ENCODE results near the gene MBOAT1.

The MBOAT1 gene

GRCh38 chr6:20128018-20128417 lies 84.3 kb downstream of the MBOAT1 start:
- H3K4me3 ChIP-seq (ENCODE audit: low read depth in 1 of 2, low read length in 2 of 2): no peak overlapping the region
- peaks cover 13 to 25% of the 10 kb centered on the region in 2 donors for H3K36me3 ChIP-seq (ENCODE audit: control insufficient read depth in 1 of 2, insufficient read depth in 2 of 2, low read length in 2 of 2)
- H3K4me1 ChIP-seq (ENCODE audit: control insufficient read depth in 1 of 2, insufficient read depth in 2 of 2, low read length in 2 of 2): peaks cover 6 to 19% of the 10 kb centered on the region in 2 donors
- no peaks in the 10 kb centered on the region for H3K9me3 ChIP-seq (ENCODE audit: control insufficient read depth in 1 of 2, low read length in 2 of 2)
- H3K27me3 ChIP-seq (ENCODE audit: control insufficient read depth in 1 of 2, insufficient read depth in 2 of 2, low read length in 2 of 2): no peaks in the 10 kb centered on the region
- no peak overlapping the region for H3K9ac ChIP-seq (ENCODE audit: low read depth in 1 of 2, low read length in 2 of 2)
- no peak overlapping the region for H3K27ac ChIP-seq (ENCODE audit: low read depth, low read length)

- Histone ChIP-seq H3K27me3 (ENCODE audit: control insufficient read depth in 1 of 2, insufficient read depth in 2 of 2, low read length in 2 of 2) (no peaks in the 10 kb centered on the region), H3K4me1 (ENCODE audit: control insufficient read depth in 1 of 2, insufficient read depth in 2 of 2, low read length in 2 of 2) (peaks cover 6 to 19% of the 10 kb centered on the region in 2 donors), H3K9me3 (ENCODE audit: control insufficient read depth in 1 of 2, low read length in 2 of 2) (no peaks in the 10 kb centered on the region), H3K9ac (ENCODE audit: low read depth in 1 of 2, low read length in 2 of 2) (no peak overlapping the region), H3K27ac (ENCODE audit: low read depth, low read length) (no peak overlapping the region), H3K4me3 (ENCODE audit: low read depth in 1 of 2, low read length in 2 of 2) (peak overlapping the region in 1 of 2 donors; percentile 9), H3K36me3 (ENCODE audit: control insufficient read depth in 1 of 2, insufficient read depth in 2 of 2, low read length in 2 of 2) (peaks cover 13 to 30% of the 10 kb centered on the region in 2 donors)
These were observed 85.2 kb downstream of the MBOAT1 start for GRCh38 chr6:20126789-20127653.

- H3K4me3 ChIP-seq (ENCODE audit: low read depth in 1 of 2, low read length in 2 of 2): no peak overlapping the region
- peaks cover 13 to 31% of the 10 kb centered on the region in 2 donors for H3K36me3 ChIP-seq (ENCODE audit: control insufficient read depth in 1 of 2, insufficient read depth in 2 of 2, low read length in 2 of 2)
- H3K9ac ChIP-seq (ENCODE audit: low read depth in 1 of 2, low read length in 2 of 2): no peak overlapping the region
- H3K9me3 ChIP-seq (ENCODE audit: control insufficient read depth in 1 of 2, low read length in 2 of 2): no peaks in the 10 kb centered on the region
- no peaks in the 10 kb centered on the region for H3K27me3 ChIP-seq (ENCODE audit: control insufficient read depth in 1 of 2, insufficient read depth in 2 of 2, low read length in 2 of 2)
- peaks cover 6 to 19% of the 10 kb centered on the region in 2 donors for H3K4me1 ChIP-seq (ENCODE audit: control insufficient read depth in 1 of 2, insufficient read depth in 2 of 2, low read length in 2 of 2)
- H3K27ac ChIP-seq (ENCODE audit: low read depth, low read length): no peak overlapping the region
These were observed 86.0 kb downstream of the MBOAT1 start for GRCh38 chr6:20126102-20126752.

- Histone ChIP-seq H3K36me3 (ENCODE audit: control insufficient read depth in 1 of 2, insufficient read depth in 2 of 2, low read length in 2 of 2) (peaks cover 13 to 45% of the 10 kb centered on the region in 2 donors), H3K9ac (ENCODE audit: low read depth in 1 of 2, low read length in 2 of 2) (no peak overlapping the region), H3K27ac (ENCODE audit: low read depth, low read length) (no peak overlapping the region), H3K4me1 (ENCODE audit: control insufficient read depth in 1 of 2, insufficient read depth in 2 of 2, low read length in 2 of 2) (peaks cover 6 to 13% of the 10 kb centered on the region in 2 donors), H3K27me3 (ENCODE audit: control insufficient read depth in 1 of 2, insufficient read depth in 2 of 2, low read length in 2 of 2) (no peaks in the 10 kb centered on the region), H3K4me3 (ENCODE audit: low read depth in 1 of 2, low read length in 2 of 2) (no peak overlapping the region), H3K9me3 (ENCODE audit: control insufficient read depth in 1 of 2, low read length in 2 of 2) (no peaks in the 10 kb centered on the region)
These were observed 87.7 kb downstream of the MBOAT1 start for GRCh38 chr6:20124545-20124944.

GRCh38 chr6:20119485-20119884 lies 92.8 kb downstream of the MBOAT1 start:
- Histone ChIP-seq H3K36me3 (ENCODE audit: control insufficient read depth in 1 of 2, insufficient read depth in 2 of 2, low read length in 2 of 2) (peaks cover 17 to 66% of the 10 kb centered on the region in 2 donors), H3K4me1 (ENCODE audit: control insufficient read depth in 1 of 2, insufficient read depth in 2 of 2, low read length in 2 of 2) (no peaks in the 10 kb centered on the region), H3K4me3 (ENCODE audit: low read depth in 1 of 2, low read length in 2 of 2) (no peak overlapping the region), H3K27ac (ENCODE audit: low read depth, low read length) (no peak overlapping the region), H3K9me3 (ENCODE audit: control insufficient read depth in 1 of 2, low read length in 2 of 2) (no peaks in the 10 kb centered on the region), H3K27me3 (ENCODE audit: control insufficient read depth in 1 of 2, insufficient read depth in 2 of 2, low read length in 2 of 2) (no peaks in the 10 kb centered on the region), H3K9ac (ENCODE audit: low read depth in 1 of 2, low read length in 2 of 2) (no peak overlapping the region)

GRCh38 chr6:20118892-20119291 lies 93.4 kb downstream of the MBOAT1 start:
- H3K9me3 ChIP-seq (ENCODE audit: control insufficient read depth in 1 of 2, low read length in 2 of 2): no peaks in the 10 kb centered on the region
- no peak overlapping the region for H3K27ac ChIP-seq (ENCODE audit: low read depth, low read length)
- no peaks in the 10 kb centered on the region for H3K4me1 ChIP-seq (ENCODE audit: control insufficient read depth in 1 of 2, insufficient read depth in 2 of 2, low read length in 2 of 2)
- no peak overlapping the region for H3K9ac ChIP-seq (ENCODE audit: low read depth in 1 of 2, low read length in 2 of 2)
- H3K27me3 ChIP-seq (ENCODE audit: control insufficient read depth in 1 of 2, insufficient read depth in 2 of 2, low read length in 2 of 2): no peaks in the 10 kb centered on the region
- no peak overlapping the region for H3K4me3 ChIP-seq (ENCODE audit: low read depth in 1 of 2, low read length in 2 of 2)
- H3K36me3 ChIP-seq (ENCODE audit: control insufficient read depth in 1 of 2, insufficient read depth in 2 of 2, low read length in 2 of 2): peaks cover 12 to 62% of the 10 kb centered on the region in 2 donors

- Histone ChIP-seq H3K27ac (ENCODE audit: low read depth, low read length) (no peak overlapping the region), H3K4me1 (ENCODE audit: control insufficient read depth in 1 of 2, insufficient read depth in 2 of 2, low read length in 2 of 2) (no peaks in the 10 kb centered on the region), H3K27me3 (ENCODE audit: control insufficient read depth in 1 of 2, insufficient read depth in 2 of 2, low read length in 2 of 2) (no peaks in the 10 kb centered on the region), H3K9ac (ENCODE audit: low read depth in 1 of 2, low read length in 2 of 2) (no peak overlapping the region), H3K9me3 (ENCODE audit: control insufficient read depth in 1 of 2, low read length in 2 of 2) (no peaks in the 10 kb centered on the region), H3K4me3 (ENCODE audit: low read depth in 1 of 2, low read length in 2 of 2) (no peak overlapping the region), H3K36me3 (ENCODE audit: control insufficient read depth in 1 of 2, insufficient read depth in 2 of 2, low read length in 2 of 2) (peaks cover 17 to 67% of the 10 kb centered on the region in 2 donors)
These were observed 94.8 kb downstream of the MBOAT1 start for GRCh38 chr6:20117474-20117873.

- H3K27me3 ChIP-seq (ENCODE audit: control insufficient read depth in 1 of 2, insufficient read depth in 2 of 2, low read length in 2 of 2): no peaks in the 10 kb centered on the region
- H3K9ac ChIP-seq (ENCODE audit: low read depth in 1 of 2, low read length in 2 of 2): no peak overlapping the region
- H3K36me3 ChIP-seq (ENCODE audit: control insufficient read depth in 1 of 2, insufficient read depth in 2 of 2, low read length in 2 of 2): peaks cover 17 to 61% of the 10 kb centered on the region in 2 donors
- H3K9me3 ChIP-seq (ENCODE audit: control insufficient read depth in 1 of 2, low read length in 2 of 2): no peaks in the 10 kb centered on the region
- H3K27ac ChIP-seq (ENCODE audit: low read depth, low read length): no peak overlapping the region
- H3K4me3 ChIP-seq (ENCODE audit: low read depth in 1 of 2, low read length in 2 of 2): no peak overlapping the region
- no peaks in the 10 kb centered on the region for H3K4me1 ChIP-seq (ENCODE audit: control insufficient read depth in 1 of 2, insufficient read depth in 2 of 2, low read length in 2 of 2)
These were observed 95.5 kb downstream of the MBOAT1 start for GRCh38 chr6:20116792-20117191.

GRCh38 chr6:20115246-20115980 lies 96.9 kb downstream of the MBOAT1 start:
- peaks cover 23 to 59% of the 10 kb centered on the region in 2 donors for H3K36me3 ChIP-seq (ENCODE audit: control insufficient read depth in 1 of 2, insufficient read depth in 2 of 2, low read length in 2 of 2)
- no peak overlapping the region for H3K27ac ChIP-seq (ENCODE audit: low read depth, low read length)
- no peak overlapping the region for H3K9ac ChIP-seq (ENCODE audit: low read depth in 1 of 2, low read length in 2 of 2)
- H3K4me3 ChIP-seq (ENCODE audit: low read depth in 1 of 2, low read length in 2 of 2): no peak overlapping the region
- H3K4me1 ChIP-seq (ENCODE audit: control insufficient read depth in 1 of 2, insufficient read depth in 2 of 2, low read length in 2 of 2): no peaks in the 10 kb centered on the region
- H3K9me3 ChIP-seq (ENCODE audit: control insufficient read depth in 1 of 2, low read length in 2 of 2): no peaks in the 10 kb centered on the region
- H3K27me3 ChIP-seq (ENCODE audit: control insufficient read depth in 1 of 2, insufficient read depth in 2 of 2, low read length in 2 of 2): no peaks in the 10 kb centered on the region

Data from duodenal mucosa (tissue), 2 donors.